Ectodermal cell (in vitro differentiated cells): ENCODE data around the gene FHIP1B.

Experiments
- H3K27ac ChIP-seq: 2 replicates; pipeline ENCODE4 v1.7.0; 2013; ENCODE audit warnings: mild to moderate bottlenecking, low read depth, low read length; ENCODE audit not compliant: insufficient read depth, poor library complexity, severe bottlenecking
- H3K27me3 ChIP-seq: 2 replicates; pipeline ENCODE4 v1.7.0; 2013; ENCODE audit warnings: mild to moderate bottlenecking, low read length; ENCODE audit not compliant: insufficient read depth, control insufficient read depth, poor library complexity, severe bottlenecking
- H3K36me3 ChIP-seq: one replicate; pipeline ENCODE4 v1.7.0; 2013; ENCODE audit warnings: low read length; ENCODE audit not compliant: control insufficient read depth, insufficient read depth
- H3K4me1 ChIP-seq: one replicate; pipeline ENCODE4 v1.7.0; 2013; ENCODE audit warnings: low read length; ENCODE audit not compliant: control insufficient read depth, insufficient read depth
- H3K4me3 ChIP-seq: 2 replicates; pipeline ENCODE4 v1.7.0; 2013; ENCODE audit warnings: low read depth, low read length, control low read depth; ENCODE audit not compliant: insufficient read depth
- H3K9me3 ChIP-seq: 2 replicates; pipeline ENCODE4 v1.7.0; 2013; ENCODE audit warnings: mild to moderate bottlenecking, low read length, moderate library complexity; ENCODE audit not compliant: control insufficient read depth
- WGBS, 2 experiments: methylation state at CpG; one replicate each; pipeline ENCODE4 v1.1.7; 2013; ENCODE audit warnings: missing lambda C conversion rate in 2 of 2; 5-methylcytosine and 5-hydroxymethylcytosine counted together

The FHIP1B gene

GRCh38 chr11:6175440-6175839 lies 59.0 kb downstream of the FHIP1B start:
- WGBS, 2 experiments = 79 to 81% methylated on average over 2 of the region's 2 CpGs
- H3K27ac ChIP-seq = no peak overlapping the region
- H3K4me1 ChIP-seq = no peaks in the 10 kb centered on the region
- H3K9me3 ChIP-seq = no peaks in the 10 kb centered on the region
- H3K36me3 ChIP-seq = no peaks in the 10 kb centered on the region
- H3K4me3 ChIP-seq = no peak overlapping the region
- H3K27me3 ChIP-seq = no peaks in the 10 kb centered on the region

GRCh38 chr11:6170226-6170625 lies 64.2 kb downstream of the FHIP1B start, which contains the start of gene OR52B2:
TSS of gene OR52B2 (minus strand) at chr11:6170326. CDS start at chr11:6170326, 0 bp downstream.
- Histone ChIP-seq H3K36me3 (no peaks in the 10 kb centered on the region), H3K4me1 (no peaks in the 10 kb centered on the region), H3K27ac (no peak within 1 kb of the TSS), H3K4me3 (no peak within 1 kb of the TSS), H3K27me3 (no peaks in the 10 kb centered on the region), H3K9me3 (peaks cover under 1% of the 10 kb centered on the region)
- WGBS, 2 experiments = 100% methylated on average over 1 of the region's 1 CpG
